Activated CD4-positive, alpha-beta T cell treated with anti-CD3 and anti-CD28 coated beads, Interleukin-2, amount 50 U/mL, for 4 hours (primary cell): ENCODE results near the gene ITGA11.

ENCODE experiments used
- DNase-seq, 2 experiments: peaks; one replicate each; pipeline ENCODE4 v3.0.0-alpha.2; 2020

ITGA11 gene

DNA sequence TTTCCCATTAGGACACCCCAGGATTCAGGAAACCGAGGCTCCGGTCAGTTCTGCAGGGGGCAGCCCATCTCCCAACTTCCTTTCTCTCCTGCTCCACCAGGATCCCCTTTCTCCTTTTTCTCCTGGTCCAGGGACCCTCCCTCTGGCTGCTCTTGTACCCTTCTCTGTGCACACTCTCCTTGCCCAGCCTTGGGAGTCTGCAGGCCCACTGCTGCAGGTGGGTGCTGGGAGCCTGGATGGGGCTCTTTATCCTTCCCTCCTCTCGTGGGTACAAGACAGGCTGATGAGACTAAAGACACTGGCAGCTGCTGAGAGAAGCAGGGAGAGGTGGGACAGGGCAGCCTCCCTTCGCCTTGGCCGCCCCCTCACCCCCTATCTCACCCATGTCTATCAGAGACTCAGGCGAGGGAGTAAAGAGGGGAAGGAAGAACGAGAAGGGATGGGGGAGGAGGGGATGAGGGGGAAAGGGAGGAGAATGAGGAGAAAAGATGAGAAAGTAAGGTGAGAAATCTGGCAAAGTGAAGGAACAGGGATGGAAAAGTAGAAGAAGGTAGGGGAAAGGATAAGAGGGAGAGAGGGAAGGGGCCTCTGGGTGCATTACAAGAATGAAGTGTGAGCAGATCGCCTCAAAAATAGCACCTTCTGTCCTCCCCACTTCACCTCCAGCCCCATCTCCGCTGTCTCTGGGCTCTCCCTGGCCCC is 45.2 kb downstream of the ITGA11 start:
- no peak for DNase-seq

DNA sequence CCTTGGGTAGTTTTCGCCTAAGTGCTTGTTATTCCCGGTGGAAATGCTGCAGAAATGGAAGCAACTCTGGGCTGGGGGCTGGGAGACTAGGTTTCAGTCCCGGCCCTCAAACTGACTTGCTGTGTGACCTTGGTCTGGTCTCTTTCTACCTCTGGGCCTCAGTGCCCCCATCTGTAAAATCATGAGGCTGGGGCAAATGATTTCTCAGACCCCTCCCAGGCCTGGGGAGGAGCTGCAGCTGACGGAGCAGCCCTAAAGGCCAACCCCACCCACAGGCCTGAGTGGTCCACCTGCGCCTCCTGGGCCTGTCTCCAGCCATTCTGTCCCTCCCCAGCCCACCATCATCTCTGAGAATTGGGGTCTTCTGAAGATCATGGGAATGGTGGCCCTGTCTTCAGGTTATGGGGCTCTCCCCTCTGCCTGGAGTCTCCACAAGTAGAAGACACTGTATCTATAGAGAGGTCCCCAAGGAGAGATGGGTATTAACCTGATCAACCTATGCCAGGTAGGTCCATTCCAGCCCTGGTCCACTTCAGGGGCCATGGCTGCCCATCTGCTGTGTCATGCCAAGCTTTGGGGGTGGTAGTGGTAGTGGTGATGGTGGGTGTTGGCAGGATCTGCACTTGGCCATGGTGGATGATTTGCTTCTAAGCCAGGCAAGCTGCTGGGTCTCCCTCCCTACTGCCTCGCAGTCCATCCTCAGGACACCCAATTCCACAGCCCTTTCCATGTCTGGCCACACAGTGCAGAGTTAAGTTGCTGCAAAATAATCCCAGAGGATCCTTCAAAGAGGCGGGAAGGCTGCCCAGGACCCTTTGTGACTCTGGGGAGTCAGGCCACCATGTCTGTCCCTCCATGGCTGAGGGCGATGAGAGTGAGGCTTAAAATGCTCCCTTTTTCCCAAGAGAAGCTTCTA is 46.0 kb downstream of the ITGA11 start:
- no peak for DNase-seq

DNA sequence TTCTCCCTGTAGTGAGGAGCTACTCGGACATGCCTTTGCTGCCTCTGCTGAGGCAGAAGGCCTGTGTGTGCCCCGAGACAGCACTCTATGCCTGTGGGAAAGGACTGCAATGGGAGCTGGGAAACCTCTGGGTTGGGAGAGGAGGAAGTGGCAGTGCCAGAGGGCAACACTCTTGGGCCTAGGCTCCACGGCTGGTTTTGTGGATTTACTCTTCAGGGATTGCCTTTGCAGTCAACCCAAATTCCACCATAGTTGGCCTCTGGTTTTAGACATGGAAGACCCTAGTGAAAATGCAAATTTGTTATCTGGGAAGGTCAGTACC is 46.8 kb downstream of the ITGA11 start:
- DNase-seq = no peak

DNA sequence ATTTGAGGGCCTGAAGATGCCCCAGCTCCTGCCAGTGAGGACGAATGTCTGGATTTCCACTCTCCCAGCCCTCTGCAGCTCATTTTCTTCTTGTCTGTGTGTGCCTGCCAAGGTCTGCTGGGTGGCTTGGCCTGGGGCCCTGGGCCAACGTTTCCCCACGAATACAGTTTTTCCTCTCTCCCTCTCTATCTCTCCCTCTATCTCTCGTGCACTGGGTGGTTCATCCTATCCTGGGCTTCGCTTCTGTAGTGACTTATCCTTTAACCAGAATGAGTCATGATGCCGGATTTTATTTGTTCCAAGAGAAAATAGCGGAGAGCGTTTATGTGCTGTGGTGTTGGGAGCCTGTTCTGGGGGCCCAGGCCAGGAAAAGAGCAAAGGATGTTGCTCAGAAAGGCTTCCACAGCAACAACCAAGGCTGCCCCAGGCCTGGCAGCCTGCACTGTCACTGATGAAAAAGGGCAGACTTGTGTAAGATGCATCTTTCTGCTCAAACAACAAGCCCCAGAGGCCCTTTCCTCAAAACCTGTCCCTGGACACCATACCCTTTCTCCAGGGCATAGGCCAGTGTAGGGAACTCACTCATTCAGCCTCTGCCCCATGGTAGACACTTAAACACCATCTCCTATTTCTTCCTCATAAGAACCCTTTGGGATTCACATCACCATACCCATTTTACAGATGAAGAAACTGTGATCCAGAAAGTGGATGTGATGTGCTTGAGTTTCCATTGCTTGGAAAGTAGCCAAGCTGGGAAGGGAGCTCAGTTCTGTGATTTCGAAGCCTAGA is 47.3 kb downstream of the ITGA11 start:
- DNase-seq = no peak

DNA sequence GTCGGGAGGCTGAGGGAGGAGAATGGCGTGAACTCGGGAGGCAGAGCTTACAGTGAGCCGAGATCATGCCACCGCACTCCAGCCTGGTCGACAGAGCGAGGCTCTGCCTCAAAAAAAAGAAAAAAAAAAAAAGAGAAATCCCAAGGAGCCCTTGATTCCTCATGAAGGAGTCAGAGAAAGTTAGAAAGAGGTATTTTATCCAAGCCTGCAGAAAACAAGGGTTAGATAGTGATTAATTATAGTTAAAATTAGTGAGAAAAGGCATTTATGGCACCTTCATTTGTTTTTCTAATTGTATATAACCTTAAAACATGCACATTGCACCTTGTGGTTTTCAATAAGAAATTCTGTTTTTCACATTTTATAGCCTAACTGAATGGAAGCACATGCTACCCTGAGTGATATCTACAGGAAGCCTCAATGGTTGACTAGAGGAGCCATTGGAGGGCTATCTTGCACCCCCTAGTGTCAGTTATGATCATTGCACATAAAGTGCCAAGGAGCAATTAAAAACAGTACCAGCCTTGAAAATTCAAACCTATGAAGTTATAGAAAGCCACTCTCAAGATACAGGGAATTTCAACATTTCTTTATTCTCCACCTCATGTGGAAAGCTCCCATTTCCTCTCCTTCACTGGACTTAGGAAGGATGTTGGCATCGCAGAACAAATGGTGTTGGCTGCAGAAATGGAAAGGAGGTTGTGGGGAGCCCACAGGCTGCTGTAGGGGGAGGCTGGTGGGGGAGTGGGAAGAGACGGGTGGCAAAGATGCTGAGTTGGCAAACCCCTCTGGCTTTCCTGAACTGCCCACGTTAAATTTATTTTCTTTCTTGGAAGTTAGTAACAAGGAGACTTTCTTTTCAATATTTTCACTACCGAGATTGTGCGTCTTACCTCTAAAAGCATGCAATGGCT is 48.5 kb downstream of the ITGA11 start:
- peak in 1 of 2 experiments; percentile 12 for DNase-seq

DNA sequence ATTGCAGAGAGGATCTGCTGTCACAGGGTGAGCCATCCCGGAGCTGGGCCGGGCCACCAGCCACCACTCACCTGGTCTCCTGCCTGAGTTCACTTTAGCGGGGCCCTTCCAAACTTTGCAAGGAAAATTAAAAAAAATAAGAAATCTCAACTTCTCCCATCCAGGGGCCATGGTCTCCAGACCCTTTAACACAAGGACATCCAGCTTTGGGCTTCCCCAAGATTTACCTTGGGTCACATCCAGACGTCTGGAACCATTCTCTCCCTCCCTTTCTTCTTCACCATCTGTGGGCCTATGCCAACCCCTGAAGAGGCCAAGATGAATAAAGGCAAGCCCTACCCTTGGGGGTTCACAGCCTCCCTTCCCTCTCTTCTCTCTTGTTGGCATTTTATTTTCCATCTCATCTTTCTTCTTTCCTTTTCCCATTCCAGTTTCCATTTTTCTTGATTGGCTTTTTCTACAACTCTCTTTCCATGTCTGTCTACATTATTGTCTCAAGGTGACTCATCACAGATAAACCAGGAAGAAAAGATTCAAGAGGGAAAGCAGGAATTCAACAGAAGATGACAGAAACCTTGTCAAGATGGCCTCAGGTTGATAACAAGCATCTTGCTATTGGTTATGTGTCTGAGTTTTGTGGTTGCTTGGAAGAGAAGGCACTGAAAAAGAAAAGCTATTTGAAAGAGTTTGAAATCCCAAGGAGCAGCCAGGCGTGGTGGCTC is 49.5 kb downstream of the ITGA11 start:
- DNase-seq = no peak

DNA sequence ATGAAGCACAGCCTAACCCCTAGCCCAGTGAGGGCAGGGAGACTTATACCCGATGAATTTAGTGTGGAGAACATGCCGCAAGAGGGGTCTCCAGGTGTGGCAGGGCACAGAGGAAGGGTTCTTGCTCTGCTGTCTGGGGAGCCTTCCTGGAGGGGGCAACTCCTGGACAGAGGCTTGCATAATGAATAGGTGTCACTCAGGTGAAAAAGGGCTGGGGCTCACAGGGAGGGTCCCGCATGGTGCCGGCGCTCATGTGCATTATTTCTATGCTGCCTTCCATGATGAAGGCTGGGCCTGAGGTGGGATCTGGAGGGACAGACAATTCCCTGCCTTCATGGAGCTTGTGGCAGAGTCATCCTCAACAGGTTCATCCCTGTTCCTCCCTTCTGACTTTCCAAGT is 51.5 kb downstream of the ITGA11 start:
- DNase-seq = no peak

DNA sequence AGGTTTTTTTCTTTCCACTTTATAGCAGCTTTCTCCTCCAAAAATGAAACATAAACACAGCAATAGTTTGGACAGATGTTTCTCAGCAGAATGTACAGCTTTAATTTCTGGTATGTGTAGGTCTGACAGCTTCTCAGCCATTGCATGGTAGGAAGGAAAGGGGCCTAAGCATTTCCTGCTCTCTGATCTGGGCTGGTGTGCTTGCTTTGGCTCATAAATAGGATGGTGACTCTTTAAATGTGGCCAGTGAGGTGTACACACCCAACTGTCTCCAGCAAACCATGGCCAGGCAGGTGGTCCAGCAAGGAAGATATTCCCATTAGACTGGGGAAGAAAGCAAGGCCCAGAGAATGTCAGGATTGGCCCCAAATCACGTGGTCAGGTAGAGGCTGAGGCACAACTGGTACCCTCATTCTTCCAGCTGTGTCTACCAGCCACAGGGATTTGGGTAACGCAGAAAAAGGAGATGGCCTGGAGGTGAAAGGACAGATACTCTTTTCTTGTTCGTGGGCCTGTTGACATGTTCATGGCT is 52.1 kb downstream of the ITGA11 start:
- no peak for DNase-seq

DNA sequence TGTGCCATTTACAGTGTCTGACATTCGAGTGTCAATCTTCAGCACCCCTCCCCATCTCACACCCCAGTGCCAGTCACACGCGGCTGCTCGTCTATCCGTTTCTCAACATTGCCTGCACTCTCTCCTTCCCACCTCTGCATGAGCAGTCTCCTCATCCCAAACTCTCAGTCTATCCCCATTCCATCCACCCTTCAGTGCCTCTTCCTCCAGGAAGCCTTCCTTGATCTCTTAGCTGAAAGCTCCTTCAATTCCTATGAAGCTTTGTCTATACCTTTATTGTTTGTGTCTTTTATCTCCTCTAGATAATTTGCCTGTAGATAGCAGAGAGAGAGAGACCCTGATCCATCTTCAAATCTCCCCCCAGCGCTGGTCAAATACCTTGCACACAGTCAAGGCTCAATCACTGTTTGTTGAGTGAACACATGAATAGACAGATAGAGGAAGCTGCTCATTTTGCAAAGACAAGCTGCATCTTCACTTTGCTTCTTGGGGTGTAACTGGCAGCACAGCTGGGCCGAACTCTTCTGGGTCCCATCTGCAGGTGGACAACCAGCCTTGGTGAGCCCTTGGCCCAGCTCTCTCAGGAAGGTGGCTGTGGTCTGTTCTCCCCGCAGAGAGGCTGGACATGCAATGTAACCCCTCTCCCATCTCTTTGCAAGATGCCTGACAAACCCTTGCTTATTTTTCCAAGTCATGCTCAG is 52.8 kb downstream of the ITGA11 start:
- no peak for DNase-seq

DNA sequence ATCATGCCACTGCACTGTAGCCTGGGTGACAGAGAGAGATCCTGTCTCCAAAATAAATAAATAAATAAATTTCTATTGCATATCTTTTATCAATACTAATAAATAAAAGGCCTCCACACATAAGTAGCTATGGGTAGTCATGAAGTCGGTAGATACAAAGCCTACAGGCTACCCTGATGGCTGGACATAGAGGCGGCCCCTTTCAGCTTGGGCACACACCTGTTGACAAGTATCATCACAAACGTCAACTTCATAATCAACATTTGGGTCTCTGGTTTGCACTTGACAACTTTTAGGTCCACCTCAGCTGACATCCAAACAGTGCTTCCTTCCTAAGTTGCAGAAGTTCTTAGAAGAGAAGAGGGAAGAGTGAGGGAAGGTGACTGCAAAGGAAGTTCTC is 53.4 kb downstream of the ITGA11 start:
- DNase-seq = no peak

DNA sequence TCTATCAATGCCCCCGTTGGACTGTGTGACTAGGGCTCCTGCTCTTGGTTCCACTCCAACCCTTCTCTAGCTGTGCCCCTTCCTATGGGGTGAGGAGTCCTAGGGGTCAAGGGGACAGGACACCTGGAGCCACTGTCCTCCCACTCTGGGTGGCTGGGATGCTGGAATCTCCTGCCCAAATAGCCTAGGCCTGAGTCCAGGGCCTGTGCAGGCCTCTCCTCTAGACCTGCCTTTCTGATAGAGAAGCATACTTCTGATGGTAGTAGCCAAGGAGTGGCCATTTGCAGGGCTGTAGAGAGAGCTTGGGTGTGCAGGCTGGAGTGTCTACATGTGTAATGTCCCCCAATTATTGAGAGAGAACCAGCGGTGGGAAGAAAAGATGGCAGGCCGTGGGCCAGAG is 54.2 kb downstream of the ITGA11 start:
- DNase-seq = no peak

DNA sequence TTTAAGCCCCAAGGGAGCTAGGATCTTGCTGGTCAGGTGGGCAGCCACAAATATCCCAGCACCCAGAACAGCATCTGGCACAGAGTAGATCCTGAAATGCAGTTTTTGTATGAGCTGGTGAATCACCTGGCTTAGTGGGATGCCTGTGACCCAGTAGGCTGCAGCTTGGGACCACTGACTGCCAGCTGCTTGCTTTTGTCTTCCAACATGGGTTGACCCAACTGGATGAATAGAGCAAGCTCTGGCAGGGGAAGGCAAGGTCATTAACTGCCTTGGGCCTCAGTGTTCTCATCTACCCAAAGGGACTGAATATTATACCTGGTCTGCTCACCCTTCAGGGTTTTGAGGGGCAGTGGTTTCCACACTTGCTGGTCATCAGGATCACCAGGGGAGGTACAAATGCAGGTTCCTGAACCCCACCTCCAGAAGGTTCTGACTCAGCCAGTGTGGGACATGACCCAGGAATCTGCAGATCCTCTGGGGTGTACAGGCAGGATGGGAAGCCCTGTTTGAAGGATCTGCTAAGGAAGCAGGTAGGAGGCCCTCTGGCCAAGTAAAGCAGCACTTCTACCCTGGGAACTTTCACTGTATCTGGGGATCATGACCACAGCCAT is 55.4 kb downstream of the ITGA11 start:
- no peak for DNase-seq

DNA sequence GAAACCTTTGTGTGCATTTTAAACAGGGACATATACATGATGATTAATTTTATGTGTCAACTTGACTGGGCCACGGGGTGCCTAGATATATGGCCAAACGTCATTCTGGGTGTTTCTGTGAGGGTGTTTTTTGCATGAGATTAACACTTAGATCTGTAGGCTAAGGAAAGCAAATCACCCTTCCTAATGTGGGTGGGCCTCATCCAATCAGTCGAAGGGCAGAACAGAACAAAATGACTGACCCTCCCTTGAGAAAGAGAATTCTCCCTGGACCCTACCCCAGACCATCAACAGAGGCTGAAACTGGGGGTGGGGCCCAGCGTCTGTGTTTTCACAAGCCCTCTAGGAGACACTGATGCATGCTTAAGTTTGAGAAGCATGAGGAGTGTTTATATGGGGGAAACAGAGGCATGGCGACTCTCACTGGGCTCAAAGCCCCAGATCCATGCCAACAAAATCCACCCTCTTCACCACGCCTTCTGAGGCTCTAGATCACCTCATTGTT is 56.2 kb downstream of the ITGA11 start:
- DNase-seq = no peak

DNA sequence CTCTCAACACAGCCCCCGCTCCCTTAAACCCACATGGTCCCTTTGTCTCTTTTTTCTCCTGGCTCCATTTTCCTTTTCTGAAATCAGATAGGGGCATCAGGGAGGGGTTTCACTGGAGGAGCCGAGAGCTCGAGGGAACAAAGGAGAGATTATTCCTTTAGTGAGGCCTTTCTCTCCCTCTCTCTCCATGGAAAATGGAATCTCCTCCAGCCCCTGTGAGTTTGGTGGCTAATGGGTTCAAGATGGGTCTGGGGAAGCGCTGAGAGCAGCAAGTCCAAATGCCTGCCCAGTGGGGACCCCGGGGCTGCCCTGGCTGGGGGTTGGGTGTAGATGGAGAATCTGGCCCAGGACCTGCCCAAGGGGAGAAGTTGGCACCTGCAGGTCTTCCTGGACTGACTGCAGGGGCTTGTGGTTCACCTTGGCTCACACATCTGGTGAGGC is 56.8 kb downstream of the ITGA11 start:
- DNase-seq = no peak

DNA sequence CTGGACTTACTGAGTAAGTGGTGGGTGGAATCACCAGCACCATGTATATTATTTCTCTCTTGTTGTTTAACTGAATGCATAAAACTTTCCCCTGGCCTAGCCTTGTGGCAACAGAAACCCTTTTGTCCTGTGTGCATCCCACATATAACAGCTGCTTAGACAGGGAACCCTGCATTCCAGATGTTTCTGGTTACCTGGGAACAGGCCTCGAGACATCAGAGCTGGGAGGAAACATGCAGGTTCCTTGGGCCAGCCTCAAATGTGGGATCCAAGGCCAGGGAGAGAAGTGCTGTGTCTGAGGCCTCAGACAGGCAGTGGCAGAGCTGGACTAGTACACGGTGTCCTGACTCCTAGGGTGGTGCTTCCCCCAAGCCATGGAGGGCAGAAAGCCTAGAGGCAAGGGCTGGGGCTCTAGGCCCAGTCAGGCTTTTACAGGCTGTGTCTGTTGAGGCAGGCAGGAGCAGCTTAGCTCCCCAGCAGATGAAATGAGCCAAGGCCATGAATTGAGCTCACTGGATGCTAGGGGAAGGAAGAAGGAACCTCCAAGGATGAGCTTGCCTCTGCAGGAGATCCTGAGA is 57.7 kb downstream of the ITGA11 start:
- no peak for DNase-seq

DNA sequence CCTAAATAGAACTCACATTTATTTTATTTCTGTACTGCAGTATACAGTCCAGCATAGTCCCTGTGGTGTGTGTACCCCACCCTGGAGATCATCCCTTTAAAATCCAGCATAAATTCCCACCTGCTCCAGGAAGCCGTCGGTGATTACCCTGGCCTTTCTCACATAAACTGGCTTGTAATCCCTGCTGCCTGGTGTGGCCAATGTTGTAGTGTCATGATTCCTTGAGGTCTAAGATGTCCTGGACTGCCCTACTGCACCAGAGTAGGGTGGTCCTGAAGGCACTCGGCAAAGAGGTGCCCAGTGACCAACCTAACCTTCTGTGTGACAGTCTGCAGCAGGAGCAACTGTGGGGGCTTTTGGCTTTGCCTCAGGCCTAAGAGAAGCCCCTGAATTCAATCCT is 58.9 kb downstream of the ITGA11 start:
- DNase-seq = no peak

DNA sequence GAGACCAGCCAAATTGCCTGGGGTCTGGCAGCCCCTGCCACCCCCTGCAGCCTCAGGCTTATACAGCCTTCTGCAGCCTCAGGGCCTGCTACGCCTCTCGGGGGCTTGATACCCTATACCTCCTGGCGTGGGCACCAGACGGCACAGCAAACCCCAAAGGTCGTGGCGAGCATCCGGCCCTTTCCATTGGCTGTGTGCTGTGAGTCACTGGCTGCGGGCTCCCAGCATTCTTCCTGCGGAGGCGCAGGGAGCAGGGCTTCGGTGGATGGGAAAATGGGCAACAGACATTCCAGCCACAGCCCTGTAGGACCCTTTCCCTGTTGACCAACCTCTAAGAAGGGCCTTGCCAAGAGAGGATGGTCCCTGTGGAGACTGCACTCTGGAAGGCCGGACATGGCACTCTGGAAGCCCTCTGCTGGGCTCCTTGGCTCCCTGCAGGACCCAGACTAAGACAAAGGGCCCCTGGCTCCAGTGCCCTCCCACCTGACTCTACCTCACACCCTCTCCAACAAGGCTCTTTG is 59.6 kb downstream of the ITGA11 start:
- no peak for DNase-seq

DNA sequence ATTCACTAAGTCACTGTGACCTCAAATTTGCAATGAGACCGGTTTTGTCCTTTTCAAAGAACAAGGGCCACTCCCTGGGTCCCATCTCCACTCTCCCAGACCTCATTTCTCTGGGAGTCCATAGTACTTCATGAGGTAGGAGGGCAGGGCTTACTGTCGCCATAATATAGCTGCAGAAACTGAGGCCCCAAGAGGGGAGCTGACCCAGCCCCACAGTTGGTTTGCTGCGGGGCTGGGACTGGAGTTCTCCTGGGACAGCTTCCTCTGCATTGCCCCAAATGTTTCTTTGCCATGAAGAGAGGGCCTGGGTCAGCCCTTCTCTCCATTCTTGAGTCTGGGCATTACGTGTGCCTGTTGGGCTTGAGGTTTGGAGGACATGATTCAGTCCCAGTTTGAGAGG is 60.1 kb downstream of the ITGA11 start:
- DNase-seq = no peak

DNA sequence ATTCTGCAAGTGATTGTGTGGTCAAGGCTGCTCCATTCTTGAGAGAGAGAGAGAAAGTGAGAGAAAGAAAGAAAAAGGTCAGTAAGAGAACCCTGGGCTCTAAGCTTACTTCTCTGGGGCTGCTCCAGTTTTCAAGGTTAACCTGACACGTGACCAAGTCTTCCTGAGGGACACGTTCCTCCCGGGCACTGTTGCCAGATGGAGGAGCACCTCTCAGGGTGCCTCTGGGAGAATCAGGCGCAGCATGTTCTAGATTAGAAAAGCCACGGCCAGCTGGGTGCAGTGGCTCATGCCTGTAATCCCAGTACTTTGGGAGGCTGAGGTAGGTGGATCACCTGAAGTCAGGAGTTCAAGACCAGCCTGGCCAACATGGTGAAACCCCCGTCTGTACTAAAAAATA is 60.8 kb downstream of the ITGA11 start:
- DNase-seq = no peak

DNA sequence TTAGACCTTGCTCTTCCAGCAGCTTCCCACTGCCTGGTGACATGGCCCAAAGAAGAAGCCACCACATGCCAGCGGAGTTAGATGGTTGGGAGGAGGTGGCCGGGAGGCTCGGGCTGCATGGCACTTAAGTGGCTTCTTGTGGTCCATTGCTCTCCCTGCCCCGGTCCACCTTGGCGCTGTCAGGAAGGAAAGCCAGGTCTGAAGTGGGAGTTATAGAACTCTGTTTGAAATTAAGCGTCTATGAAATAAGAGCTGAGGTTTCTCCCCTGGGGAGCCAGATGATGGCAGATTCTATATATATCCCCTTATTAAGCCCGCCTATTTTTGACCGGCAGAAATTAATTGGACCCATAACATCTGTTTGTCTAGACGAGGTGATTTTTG is 61.2 kb downstream of the ITGA11 start:
- no peak for DNase-seq
